Midbrain (tissue), 1 donor: ENCODE measurements around the gene DLEC1.

Source experiments
- DNase-seq: peaks from one replicate; lab custom pipeline; 2025; lab: John Stamatoyannopoulos, UW

Gene DLEC1

GRCh38 chr3:38136777-38137614 is 98.0 kb downstream of the DLEC1 start, which contains the start of gene ACAA1:
Gene ACAA1 (minus strand): TSS chr3:38137127. CDS start chr3:38137035, 92 bp downstream.
- DNase-seq = peak; percentile 99

GRCh38 chr3:38137615-38138348 is 98.8 kb downstream of the DLEC1 start:
- no peak for DNase-seq

- DNase-seq = peak; percentile 44
Observed at GRCh38 chr3:38138349-38139190, 99.6 kb downstream of the DLEC1 start, which contains the start of gene MYD88. Gene MYD88 (plus strand): TSS chr3:38138661. CDS start chr3:38138701, 40 bp downstream.

GRCh38 chr3:38139191-38139590 is 100.2 kb downstream of the DLEC1 start:
- no peak for DNase-seq

GRCh38 chr3:38139652-38140051 is 100.6 kb downstream of the DLEC1 start:
- no peak for DNase-seq

GRCh38 chr3:38140326-38141172 is 101.5 kb downstream of the DLEC1 start:
- DNase-seq = no peak

GRCh38 chr3:38141173-38141951 is 102.4 kb downstream of the DLEC1 start:
- no peak for DNase-seq

- DNase-seq = no peak
Observed at GRCh38 chr3:38141952-38142273, 102.9 kb downstream of the DLEC1 start.

- DNase-seq = no peak
Observed at GRCh38 chr3:38142959-38143358, 104.0 kb downstream of the DLEC1 start.

- DNase-seq = no peak
Observed at GRCh38 chr3:38143511-38143910, 104.5 kb downstream of the DLEC1 start.

GRCh38 chr3:38146504-38146903 is 107.5 kb downstream of the DLEC1 start:
- no peak for DNase-seq

- no peak for DNase-seq
Observed at GRCh38 chr3:38147421-38147820, 108.4 kb downstream of the DLEC1 start.

- no peak for DNase-seq
Observed at GRCh38 chr3:38148311-38148882, 109.4 kb downstream of the DLEC1 start.

- DNase-seq = no peak
Observed at GRCh38 chr3:38149708-38150107, 110.7 kb downstream of the DLEC1 start.

GRCh38 chr3:38150780-38151528 is 111.9 kb downstream of the DLEC1 start:
- no peak for DNase-seq

GRCh38 chr3:38151667-38152265 is 112.8 kb downstream of the DLEC1 start:
- no peak for DNase-seq

GRCh38 chr3:38152609-38153008 is 113.6 kb downstream of the DLEC1 start:
- DNase-seq = no peak

GRCh38 chr3:38153221-38153620 is 114.2 kb downstream of the DLEC1 start:
- no peak for DNase-seq

- DNase-seq = no peak
Observed at GRCh38 chr3:38154033-38154494, 115.1 kb downstream of the DLEC1 start.
